A549 (cell line): ENCODE data around the gene STRIP2.

Source experiments
- CTCF ChIP-seq: fragments of >200 bp; sonication (Bioruptor Twin); formaldehyde crosslinking; IDR thresholded peaks from 3 replicates; pipeline ENCODE4 v1.5.1; 2016
- NFE2L2 ChIP-seq: fragments of 150-350 bp; conservative IDR thresholded peaks from 2 replicates; pipeline ENCODE4 v1.6.1; 2014; ENCODE audit warnings: low read length
- POLR2A ChIP-seq: IDR thresholded peaks from 2 replicates; pipeline ENCODE4 v1.6.1; 2012; ENCODE audit warnings: mild to moderate bottlenecking, low read length
- RAD21 ChIP-seq, 2 experiments: fragments of >200 bp in 1 of 2; sonication (Bioruptor Twin) in 1 of 2; formaldehyde crosslinking in 1 of 2; IDR thresholded peaks in 1 of 2; conservative IDR thresholded peaks in 1 of 2; 2 replicates in 1 of 2; 3 replicates in 1 of 2; pipeline ENCODE4 v1.6.1; 2012 to 2018; ENCODE audit warnings: inconsistent platforms in 1 of 2
- RFX5 ChIP-seq: fragments of 450-650 bp; IDR thresholded peaks from 2 replicates; pipeline ENCODE4 v1.7.1; 2014; ENCODE audit warnings: antibody characterized with exemption, mild to moderate bottlenecking, moderate library complexity
- SMC3 ChIP-seq: fragments of >200 bp; sonication (Bioruptor Twin); formaldehyde crosslinking; IDR thresholded peaks from 3 replicates; pipeline ENCODE4 v1.6.1; 2018; ENCODE audit warnings: inconsistent platforms
- USF2 ChIP-seq: fragments of 450-650 bp; IDR thresholded peaks from 2 replicates; pipeline ENCODE4 v1.6.1; 2014; ENCODE audit warnings: antibody characterized with exemption
- ZFP36 ChIP-seq: fragments of 450-650 bp; IDR thresholded peaks from 2 replicates; pipeline ENCODE4 v1.6.1; 2014; ENCODE audit warnings: borderline replicate concordance; ENCODE audit not compliant: partially characterized antibody
- TF ChIP-seq, protein P1 (sequence below): IDR thresholded peaks from 2 replicates; pipeline ENCODE4 v1.6.1; 2012; ENCODE audit warnings: low read depth, borderline replicate concordance
- TF ChIP-seq, protein P2 (sequence below): IDR thresholded peaks from 2 replicates; pipeline ENCODE4 v1.6.1; 2012

DNA sequence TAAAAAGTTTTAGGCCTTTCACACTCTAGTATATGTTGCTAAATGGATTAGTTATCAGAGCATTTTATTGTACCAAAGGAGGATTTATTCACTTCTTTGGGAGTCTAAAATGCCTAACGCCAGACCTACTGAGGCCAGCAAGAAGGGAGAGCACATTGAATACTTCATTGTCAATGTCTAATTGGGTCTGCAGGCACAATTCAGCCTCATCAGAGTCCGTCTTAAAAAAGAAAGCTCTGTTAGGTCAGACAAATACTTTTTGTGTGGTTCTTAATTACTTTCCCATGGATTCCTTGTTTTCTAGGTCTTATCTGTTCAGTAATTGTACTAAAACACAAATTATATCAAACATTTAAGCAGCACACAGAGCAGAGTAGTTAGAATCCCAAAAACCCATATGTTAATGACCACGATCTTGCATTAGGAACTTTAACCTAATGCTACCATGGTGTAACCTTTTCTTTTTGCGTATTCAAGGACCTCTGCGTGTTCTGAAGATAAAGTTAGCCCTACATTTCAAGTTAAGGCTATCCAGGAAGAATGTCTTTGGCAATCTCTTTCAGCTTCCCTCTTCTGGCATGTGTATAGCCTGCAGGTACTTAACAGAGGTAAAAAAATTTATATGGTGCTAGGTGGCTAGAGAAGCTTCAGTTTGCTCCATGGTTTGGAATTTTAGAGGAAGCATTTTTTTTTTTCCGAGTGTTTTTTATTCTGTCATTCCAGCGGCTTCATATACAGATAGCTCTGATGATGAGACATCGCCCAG is 45.7 kb upstream of the STRIP2 start:
- TF ChIP-seq RFX5: no peak
- no peak for TF ChIP-seq ZFP36
- no peak for TF ChIP-seq SMC3
- TF ChIP-seq, protein P1, sequence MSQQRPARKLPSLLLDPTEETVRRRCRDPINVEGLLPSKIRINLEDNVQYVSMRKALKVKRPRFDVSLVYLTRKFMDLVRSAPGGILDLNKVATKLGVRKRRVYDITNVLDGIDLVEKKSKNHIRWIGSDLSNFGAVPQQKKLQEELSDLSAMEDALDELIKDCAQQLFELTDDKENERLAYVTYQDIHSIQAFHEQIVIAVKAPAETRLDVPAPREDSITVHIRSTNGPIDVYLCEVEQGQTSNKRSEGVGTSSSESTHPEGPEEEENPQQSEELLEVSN: no peak
- no peak for TF ChIP-seq CTCF
- TF ChIP-seq, protein P2, sequence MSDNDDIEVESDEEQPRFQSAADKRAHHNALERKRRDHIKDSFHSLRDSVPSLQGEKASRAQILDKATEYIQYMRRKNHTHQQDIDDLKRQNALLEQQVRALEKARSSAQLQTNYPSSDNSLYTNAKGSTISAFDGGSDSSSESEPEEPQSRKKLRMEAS: no peak
- no peak for TF ChIP-seq USF2
- TF ChIP-seq POLR2A: no peak
- TF ChIP-seq RAD21 (conservative IDR thresholded peaks at IDR 0.05 in 1 of 2, IDR thresholded peaks at IDR 0.05 in 1 of 2): no peak
- TF ChIP-seq NFE2L2: no peak
